Epithelial cell of prostate (primary cell): ENCODE results near the gene NAB2.
"Not testable (repeated sequence)": the region's sequence is repeated elsewhere in the genome, so short reads cannot be mapped to it uniquely, and the experiment has no call there.

Experiments
- DNase-seq: peaks from one replicate; pipeline ENCODE4 v3.0.0-alpha.2; 2011; ENCODE audit warnings: low read depth, low spot score
- H3K27ac ChIP-seq: fragments of 450-650 bp; 2 replicates; pipeline ENCODE4 v1.5.1; 2017; ENCODE audit warnings: mild to moderate bottlenecking

NAB2 gene

DNA sequence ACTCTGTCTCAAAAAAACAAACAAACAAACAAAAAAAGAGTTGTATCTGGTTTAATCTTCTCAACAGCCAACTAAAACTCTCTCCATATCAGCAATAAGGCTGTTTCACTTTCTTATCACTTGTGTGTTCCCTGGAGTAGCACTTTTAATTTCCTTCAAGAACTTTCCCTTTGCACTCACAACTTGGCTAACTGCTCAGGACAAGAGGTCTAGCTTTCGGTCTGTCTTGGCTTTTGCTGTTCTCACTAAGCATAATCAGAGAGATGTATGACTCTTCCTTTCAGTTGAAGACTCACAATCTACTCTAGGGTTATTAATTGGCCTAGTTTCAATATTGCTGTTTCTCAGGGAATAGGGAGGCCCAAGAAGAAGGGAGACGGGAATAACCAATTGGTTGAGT lies 22.7 kb upstream of the NAB2 start:
- H3K27ac ChIP-seq, result no peak overlapping the region
- no peak for DNase-seq

DNA sequence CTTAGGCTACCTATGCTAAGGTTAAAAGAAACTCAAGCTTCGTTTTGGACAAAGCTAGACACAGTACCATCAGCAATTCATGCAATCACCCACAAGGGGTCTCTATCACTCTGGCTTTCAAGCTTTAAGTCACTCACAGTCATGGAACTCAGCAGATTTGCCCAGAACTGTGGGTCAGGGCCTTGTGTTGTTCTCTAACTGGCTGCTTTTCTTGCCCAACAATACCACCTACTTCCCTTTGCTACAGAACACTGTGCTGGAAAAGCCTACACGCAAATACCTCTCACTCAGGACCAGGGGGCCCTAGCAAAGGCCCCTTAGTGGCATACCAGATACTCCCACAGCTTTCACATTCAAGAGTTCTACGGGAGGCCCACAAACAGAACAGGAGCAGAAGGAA lies 19.4 kb upstream of the NAB2 start:
- H3K27ac ChIP-seq, result no peak overlapping the region
- DNase-seq, result no peak

GRCh38 chr12:57072661-57073060 lies 16.3 kb upstream of the NAB2 start:
- no peak for DNase-seq
- no peak overlapping the region for H3K27ac ChIP-seq

DNA sequence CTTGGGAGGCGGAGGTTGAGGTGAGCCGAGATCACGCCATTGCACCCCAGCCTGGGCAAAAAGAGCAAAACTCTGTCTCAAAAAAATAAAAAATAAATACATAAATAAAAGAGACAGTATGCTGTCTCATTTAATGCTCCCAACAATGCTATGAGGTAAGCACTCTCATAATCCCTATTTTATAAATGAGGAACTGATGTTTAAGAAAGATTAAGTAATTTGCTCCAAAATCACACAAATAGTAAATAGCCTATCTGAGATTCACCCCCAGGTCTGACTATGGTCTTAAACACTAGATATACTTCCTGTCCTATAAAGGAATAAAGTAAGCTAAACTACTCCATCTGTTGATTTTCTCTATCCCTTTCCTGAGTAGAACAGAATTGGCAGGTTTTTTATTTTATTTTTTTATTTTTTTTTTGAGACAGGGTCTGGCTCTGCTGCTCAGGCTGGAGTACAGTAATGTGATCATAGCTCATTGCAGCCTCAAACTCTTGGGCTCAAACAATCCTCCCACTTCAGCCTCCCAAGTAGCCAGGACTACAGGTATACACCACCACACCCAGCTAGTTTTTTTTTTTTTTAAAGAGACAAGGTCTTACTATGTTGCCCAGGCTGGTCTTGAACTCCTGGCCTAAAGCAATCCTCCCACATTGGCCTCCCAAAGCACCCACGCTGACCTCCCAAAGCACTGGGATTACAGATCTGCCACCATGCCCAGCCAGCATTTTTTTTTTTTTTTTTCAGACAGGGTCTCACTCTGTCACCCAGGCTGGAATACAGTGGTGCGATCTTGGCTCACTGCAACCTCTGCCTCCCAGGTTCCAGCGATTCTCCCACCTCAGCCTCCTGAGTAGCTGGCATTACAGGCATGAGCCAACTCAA lies 15.1 kb upstream of the NAB2 start:
- H3K27ac ChIP-seq, DNase-seq: not testable (repeated sequence)

GRCh38 chr12:57078519-57079404 lies 10.2 kb upstream of the NAB2 start, which contains the start of gene NEMP1:
Gene NEMP1 (minus strand): TSS chr12:57078791. CDS start chr12:57078745, 46 bp downstream.
- peak within 1 kb of the TSS; percentile 56 for H3K27ac ChIP-seq
- DNase-seq, result peak; percentile 100

GRCh38 chr12:57079821-57080220 lies 9.1 kb upstream of the NAB2 start:
- DNase-seq, result no peak
- no peak overlapping the region for H3K27ac ChIP-seq

GRCh38 chr12:57080855-57081254 lies 8.1 kb upstream of the NAB2 start:
- no peak for DNase-seq

DNA sequence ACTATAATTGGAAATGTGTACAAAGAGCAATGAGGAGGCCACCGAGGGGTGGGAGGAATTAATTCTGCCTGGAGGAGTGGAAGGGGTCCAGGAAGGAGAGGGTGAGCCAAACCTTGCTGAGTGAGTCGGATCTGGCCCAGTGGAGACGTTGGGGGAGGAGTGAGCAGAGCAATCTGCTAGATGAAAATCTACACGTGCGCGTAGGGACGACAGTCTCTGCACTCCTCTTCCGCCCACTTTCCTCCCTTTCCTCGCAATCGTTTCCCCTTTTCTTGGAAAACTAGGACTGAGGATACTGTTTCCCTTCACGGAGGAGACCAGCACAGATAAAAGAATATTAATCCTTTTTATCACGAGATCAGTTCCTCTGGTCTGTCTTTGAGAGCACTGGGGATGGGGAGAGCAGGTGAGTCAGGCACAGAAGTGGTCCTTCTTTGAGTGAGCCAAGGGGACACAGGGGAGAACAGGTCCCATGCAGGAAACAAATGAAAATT lies 2.9 kb upstream of the NAB2 start:
- DNase-seq, result no peak

More at GRCh38 chr12:57080855-57081254, 8.1 kb upstream of the NAB2 start:
- no peak overlapping the region for H3K27ac ChIP-seq

DNA sequence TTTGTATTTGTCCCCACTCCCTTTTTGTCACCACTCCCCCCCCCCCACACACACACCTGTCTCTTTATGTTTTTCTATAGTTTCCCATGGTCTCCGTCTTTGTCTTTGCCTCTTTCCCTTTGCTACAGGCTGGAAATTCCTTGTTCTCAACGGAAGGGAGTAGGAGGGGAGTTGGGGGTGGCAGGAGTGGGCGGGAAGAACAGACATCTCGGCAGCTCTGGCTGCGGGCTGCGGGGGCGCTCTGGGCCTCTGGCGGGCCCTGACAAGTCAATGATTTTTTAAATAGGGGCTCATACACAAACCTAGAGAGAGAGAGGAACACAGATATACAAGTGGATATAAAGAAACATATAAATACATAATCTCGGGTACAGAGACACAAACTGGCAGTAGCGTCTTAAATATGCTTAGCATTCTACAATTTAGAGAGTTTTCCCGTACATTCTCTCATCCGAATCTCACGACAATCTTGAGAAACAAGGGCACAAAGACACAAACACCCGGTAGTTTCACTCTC lies 2.4 kb upstream of the NAB2 start:
- H3K27ac ChIP-seq, result peak overlapping the region; percentile 99
- DNase-seq, result no peak

More for the DNA sequence above, 2.9 kb upstream of the NAB2 start:
- peak overlapping the region; percentile 99 for H3K27ac ChIP-seq

- no peak for DNase-seq
- peak overlapping the region; percentile 99 for H3K27ac ChIP-seq
These were observed 1.8 kb upstream of the NAB2 start for GRCh38 chr12:57087010-57087690.

DNA sequence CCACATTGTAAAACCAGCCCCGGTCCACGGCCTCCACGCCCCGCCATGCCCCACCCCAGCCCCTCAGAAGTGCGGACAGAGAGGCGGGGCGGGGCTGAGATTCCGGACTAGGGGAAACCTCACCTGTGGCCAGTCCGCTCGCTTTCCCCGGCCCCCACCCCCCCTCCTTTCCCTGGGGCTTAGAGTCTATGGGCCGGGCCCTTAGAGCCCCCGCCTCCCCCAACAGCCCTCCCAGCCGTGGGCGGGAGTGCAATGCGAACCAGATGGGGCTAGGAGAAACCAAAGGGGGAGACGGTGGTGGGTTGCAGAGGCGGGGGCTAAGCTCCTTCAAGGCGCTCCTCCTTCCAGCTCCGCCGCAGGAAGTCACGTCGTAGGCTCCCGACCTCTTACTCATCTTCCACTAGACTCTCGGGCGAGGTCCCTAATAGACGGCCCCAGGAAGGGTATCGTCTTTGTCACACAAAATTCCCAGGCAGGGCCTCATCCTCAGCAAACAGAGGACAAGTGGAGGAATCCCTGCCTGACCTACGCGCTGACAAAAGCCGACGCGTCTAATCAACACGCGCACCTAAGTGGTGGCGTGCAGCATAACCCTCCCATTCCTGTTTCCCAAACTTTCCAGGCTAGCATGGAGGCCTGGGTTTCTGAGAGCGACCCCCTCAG lies 1.1 kb upstream of the NAB2 start:
- DNase-seq, result peak; percentile 78
- H3K27ac ChIP-seq, result peak overlapping the region; percentile 99

- no peak for DNase-seq
- peak overlapping the region; percentile 99 for H3K27ac ChIP-seq
These were observed 644 bp downstream of the NAB2 start for GRCh38 chr12:57089271-57090245.

DNA sequence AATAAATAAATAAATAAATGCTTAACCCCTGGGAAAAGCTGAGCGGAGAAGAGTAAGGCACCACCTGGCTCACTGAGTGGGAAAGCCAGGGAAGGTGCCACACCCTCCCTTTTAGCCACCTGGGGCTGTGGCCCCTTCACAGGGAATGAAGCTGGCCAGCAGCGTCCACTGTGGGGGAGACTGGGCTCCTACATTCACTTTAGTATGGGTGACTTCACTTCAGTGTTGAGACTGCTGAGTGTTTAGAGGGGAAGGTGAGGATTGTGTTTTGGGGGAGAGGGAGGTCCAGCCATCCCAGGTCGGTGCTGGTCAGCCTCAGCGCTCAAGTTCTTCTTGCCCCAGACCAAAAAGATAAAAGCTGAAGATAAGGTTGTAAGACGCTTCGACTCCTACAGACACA lies 1.6 kb downstream of the NAB2 start:
- H3K27ac ChIP-seq, result peak overlapping the region; percentile 99
- DNase-seq, result no peak

DNA sequence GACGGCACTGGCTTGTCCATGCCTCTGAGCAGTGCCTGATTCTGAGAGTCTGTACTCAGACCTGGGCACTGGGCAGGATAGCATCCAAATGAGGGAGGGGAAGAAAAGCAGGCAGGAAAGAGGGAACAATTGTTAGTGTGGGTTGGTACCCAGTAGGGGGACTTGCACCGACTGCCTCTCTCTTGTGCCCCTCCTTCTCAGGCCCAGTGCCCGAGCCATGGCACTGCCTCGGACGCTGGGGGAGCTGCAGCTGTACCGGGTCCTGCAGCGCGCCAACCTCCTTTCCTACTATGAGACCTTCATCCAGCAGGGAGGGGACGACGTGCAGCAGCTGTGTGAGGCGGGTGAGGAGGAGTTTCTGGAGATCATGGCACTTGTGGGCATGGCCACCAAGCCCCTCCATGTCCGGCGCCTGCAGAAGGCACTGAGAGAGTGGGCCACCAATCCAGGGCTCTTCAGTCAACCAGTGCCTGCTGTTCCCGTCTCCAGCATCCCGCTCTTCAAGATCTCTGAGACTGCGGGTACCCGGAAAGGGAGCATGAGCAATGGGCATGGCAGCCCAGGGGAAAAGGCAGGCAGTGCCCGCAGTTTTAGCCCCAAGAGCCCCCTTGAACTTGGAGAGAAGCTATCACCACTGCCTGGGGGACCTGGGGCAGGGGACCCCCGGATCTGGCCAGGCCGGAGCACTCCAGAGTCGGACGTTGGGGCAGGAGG lies 2.2 kb downstream of the NAB2 start:
- H3K27ac ChIP-seq, result peak overlapping the region; percentile 99
- no peak for DNase-seq

- DNase-seq, result no peak
- peak overlapping the region; percentile 78 for H3K27ac ChIP-seq
These were observed 3.0 kb downstream of the NAB2 start for GRCh38 chr12:57091638-57092528.

DNA sequence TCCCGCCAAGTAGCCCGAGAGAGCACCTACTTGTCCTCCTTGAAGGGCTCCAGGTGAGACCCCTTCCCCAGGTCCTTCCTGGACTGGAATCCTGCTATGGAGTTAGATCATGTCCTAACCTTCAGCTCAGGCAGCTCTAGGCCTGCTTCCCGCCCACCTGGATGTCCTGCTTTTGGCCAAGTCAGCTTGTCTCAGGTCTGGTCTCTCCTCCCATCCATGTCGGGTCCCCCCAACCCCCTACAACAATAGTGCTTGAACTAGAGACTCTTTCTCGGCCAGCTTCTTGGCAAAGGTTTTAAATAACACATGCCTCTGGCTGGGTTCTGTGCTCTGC lies 3.6 kb downstream of the NAB2 start:
- no peak for DNase-seq
- peak overlapping the region; percentile 78 for H3K27ac ChIP-seq

- H3K27ac ChIP-seq, result peak overlapping the region; percentile 78
These were observed 4.0 kb downstream of the NAB2 start for GRCh38 chr12:57092876-57093414.

More at GRCh38 chr12:57092876-57093414, 4.0 kb downstream of the NAB2 start:
- no peak for DNase-seq
